Measurements from ENCODE around the gene TMEM88.

Gene TMEM88

DNA sequence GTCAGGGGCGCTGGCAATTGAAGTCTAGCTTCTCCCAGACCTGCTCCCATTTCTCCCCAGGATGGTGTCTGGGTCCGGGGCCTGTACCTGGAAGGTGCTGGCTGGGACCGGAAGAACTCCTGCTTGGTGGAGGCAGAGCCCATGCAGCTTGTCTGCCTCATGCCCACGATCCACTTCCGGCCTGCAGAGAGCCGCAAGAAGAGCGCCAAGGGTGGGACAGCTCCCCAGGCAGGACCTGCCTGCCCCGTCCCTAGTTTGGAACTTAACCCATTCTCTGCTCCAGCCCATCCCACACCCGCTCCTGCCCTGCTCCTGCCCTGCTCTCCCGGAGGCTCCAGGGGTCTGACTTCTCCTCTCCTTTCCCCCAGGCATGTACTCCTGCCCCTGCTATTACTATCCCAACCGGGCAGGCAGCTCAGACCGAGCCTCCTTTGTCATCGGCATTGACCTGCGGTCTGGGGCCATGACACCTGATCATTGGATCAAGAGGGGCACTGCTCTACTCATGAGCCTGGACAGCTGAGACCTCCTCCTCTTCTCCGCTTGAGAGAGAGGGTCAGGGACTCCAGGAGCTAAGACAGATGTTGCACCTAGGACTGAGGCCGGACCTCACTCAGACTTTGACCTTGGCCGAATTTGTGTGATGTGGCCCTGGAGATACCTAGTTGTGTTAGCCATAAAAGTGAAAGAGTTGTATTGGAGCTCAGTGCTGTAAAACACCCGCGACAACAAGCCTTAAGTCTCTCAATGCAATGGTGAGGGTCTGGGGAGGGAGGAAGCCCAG is 21.7 kb upstream of the TMEM88 start:
- DNase-seq = no peak

DNA sequence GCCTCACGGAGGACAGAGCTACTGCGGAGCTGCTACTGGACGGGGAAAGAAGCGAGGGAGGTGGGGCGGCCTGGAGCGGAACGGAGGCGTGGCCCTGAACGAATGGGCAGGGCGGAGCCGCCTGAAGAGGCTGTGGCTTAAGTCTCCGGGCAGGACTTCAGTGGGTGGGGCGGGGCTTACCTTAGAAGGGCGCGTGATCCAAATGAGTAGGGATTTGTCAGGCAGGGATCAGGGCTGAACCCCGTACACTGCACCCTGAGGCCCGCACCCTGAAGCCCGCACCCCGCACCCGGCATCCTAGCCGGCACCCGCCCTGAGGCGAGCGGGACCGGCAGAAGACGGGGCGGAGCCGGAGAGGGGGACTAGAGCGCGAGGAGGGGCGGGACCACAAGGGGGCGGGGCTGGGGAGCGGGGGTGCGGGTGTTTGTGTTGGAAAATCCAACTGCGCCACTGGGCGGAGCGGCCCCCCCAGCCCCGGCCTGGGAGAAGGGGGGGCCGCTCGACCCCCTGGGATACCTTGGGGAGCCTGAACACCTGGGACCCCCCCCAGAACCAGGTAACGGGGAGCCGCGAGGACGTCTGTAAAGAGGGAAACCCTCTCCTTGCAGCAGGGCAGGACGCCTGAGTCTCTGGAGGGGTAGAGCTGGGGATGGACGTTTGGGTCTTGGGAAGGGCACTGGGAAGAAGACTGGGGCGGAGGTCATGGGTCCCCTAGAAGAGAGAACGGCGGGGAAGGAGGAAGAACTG is 20.9 kb upstream of the TMEM88 start, which contains the start of gene KDM6B:
KDM6B (plus strand) TSS at position 423 of the 747 bp plus-strand sequence. CDS start 11,338 bp downstream, outside the sequence.
- DNase-seq = peak; percentile 83

DNA sequence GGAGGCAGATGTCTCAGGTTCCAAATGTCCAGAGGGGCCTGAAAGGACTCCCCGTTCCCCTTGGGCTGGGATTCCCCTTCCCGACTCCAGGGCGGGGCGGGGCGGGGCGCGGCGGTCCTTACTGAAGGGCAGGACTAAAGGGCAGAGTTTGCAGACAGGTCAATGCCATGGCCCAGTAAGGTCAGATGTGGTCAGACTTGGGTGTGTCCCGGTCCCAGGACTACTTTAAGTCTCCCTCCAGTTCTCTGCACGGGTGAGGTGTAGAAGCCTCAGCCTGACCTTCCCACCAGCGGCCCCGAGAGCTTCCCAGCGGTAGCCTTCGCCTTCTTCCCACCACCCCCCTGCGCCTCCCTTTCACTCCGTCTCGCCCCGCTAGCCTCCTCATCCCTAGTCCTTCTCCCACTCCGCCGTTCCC is 20.3 kb upstream of the TMEM88 start:
- DNase-seq = peak in 1 of 2 experiments; percentile 31

DNA sequence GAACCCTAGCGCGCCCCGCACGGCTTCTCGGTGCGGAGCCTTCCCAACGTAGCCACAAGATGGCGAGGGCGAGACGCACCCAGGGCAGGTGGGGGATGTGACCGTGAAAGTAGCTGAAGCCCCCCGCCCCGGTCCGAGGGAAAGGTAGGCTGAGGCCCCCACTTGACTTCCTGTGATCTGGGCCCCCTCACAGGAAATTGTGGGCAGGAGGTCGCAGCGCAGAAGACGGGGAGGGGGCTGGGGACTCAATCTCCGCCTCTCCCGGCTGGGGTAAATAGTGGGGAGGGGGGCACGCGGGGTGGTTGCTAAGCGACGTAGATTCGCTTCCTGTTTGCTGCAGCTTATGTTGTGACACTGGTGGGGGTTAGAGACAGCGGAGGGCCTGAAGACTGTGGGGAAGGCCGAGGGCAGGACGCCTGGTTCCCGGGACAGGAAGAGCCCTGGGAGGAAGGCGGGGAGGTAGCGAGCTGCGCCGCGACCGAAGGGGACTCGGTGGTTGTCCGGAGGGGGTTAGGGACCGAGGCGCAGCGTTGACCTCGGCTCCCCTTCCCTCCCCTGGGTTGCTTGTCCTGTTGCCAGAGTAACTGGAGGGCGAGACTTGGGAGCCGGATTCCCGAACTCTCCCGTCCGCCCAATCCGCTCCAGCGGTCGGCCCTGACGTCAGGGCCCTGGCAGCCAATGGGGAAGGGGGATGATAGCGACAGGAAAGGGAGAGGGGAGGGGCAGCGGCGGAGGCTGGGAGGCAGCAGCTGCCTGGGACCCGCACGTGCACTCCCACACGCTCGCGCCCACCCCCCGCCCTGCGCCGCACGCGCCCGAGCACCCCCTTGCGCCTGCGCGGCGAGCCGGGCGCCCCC is 19.7 kb upstream of the TMEM88 start:
- DNase-seq = peak; percentile 82 to 86

DNA sequence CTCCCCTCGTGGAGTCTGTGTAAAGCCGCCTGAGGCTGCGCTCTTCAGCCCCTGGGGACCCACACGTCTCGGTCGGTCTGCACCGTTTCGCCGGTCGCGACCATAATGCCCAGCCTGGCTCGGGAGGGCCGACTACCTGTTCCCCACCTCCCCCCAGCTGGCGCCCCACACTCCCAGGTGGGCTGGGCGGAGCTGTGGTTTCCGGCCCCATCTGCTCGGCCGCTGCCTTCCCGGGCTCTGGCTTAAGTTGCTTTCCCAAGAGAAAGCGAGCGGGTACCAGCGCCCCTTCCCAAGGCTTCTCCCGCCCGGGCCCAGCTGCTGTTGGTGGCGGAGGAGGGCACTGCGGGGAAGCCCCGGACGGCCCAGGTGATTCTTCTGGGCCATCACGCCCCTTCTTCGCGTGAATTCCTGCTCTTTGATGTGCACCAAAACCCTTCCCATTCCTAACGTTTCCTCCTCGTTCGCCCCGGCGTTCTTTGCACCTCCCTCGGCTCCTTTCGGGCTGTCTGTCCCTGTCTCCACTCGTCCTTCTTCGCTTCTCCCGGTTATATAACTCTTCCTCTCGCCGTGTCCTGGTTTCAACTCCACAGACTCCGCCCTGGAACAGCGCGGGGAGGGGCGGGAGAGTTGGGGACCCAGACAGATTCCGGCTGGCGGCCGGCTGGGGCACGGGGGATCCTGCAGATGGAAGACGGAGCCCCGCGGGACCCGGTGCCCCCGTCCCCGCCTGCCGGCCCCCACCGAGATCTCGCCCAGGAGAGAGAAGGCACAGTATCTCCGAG is 18.9 kb upstream of the TMEM88 start:
- DNase-seq = peak; percentile 24 to 34

DNA sequence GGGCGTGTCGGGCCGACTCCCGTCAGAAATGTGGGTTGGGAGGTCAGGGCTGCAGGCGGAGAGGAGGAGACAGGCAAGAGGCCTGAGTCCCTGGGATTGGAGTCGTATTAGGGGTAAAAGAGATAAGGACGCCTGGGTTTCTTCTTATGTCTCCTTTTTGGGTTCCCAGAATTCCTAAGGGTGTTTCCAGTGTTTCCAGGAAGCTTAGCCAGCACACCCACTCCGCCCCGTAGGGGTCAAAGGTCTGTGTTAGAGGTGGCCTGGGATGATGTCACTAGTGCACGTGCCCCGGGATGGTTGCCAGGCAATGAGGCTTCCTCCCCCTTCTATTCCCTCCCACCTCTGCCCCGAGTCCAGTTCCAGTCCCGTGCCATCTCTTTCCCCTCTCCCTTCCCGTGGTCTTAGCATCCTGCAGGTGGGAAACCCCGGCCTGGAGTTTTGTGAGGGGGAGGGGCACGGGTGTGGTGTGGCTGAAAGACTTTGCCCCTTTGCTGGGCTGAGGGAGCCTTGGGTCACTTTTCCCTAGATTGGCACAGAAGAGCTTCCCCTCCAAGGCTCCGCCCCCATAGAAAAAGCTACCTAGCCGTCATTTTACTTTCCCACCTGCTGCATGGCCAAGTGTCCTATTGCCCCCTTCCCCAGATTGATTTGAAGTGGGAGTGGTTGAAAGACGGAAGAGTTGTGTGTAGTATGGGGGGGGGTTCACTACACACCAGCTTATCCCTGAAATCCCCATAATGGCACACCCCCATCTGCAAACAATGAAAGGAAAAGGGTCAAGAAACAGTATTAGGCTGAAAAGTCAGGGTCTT is 18.1 kb upstream of the TMEM88 start:
- DNase-seq = peak; percentile 47 to 49

DNA sequence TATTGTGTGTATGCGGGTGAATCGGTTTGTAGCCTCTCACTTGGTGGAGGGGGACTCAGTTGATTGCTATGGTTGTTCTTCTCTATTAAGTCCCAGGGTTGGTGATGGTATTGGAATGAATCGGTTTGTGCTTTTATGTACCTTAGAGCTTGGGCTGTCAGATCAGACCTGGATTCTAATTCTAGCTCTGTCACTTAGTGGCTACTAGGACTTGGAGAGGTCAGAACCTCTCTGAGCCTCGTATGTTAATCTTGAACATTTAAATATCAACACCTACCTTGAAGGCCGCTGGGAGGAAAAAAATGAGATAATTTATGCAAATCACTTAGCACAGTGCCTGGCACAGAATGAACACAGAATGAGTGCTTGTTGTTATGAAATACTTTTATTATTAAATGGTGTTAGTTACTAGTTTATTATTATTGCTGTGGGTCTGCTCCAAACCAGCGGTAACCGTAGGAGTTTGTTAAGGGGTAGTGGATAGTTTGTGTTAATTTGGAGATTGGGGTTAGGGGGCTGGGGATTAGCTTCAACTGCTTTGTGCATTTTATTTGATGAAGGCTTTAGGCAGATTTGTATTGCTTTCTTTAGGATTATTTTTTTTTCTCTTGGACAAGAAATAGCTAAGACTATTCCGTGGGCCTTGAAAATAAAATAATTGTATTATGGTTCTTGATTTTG is 17.3 kb upstream of the TMEM88 start:
- no peak for DNase-seq

DNA sequence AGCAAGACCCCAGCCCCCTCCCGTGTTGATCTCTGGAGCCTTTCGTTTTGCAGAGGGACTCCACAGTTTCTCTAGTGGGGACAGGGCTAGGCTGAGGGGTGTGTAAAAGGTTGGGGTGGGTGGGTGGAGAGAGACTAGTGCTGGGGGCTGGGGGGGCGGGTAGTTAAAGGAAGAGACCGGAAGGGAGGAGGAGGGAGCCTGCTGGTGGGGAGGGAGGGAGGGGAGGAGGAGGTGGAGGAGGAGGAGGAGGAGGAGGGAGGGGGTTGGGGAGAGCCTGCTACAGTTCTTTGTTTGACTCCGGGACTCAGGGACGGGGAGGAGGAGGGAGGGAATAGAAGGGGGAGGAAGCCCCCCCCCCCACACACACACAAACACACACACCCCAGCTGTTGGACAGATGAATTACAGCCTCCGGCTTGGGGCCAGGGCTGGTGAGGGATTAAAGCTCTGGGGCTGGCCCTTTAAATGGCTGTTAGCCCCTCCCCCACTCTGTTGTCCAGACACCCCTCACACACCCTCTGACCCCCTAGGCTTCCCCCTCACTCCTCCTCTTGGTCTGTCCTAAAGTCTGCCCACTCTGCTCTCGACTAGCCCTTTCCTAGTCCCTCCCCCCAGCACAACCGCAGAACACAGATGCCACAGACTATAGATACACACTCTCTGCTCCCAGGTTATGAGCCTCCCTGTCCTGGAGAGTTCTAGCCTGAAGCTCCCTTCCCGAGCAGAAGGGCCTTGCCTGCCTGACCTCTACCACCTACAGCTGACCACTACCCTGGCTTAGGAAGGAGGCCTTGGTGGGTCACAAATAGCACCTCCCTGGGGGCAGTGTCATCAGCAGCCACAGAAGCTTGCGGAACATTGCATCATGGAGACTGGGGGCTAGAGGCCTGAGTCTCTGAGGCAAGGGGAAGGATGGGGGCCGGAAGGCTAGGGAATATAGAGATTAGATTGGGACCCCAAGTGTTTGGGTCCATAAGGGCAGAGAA is 16.5 kb upstream of the TMEM88 start:
- peak; percentile 28 to 40 for DNase-seq

DNA sequence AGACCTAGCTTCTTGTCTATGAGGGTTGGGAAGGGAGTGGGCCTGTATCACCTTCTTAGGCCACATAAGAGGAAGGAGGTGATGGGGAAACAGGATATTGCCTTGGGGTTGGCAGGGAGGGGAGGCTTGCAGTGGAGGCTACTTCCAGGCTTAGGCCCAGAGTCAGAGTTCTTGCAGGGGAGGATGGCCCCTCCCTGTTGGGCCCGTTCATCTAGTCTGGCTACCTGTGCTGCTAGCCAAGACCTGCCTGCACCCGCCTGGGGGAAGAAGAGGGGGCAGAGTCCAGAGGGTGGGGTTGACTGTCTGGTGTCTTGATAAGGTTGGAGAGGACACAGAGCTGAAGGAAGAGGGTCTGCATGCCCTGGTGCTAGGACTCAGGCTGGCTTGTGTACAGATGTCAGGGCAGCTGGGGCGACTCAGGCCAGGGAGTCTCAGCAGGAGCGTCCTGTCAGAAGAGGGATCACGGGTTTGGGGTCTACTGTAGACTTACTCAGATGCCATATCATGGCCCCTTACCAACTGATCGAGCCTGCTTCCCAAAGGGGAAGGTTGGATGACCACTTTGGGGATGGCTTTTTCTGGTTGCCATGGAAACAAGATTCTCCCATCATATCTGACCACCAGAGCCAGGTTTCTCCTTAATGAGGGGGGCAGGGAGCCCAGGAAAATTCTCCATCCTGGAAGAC is 15.5 kb upstream of the TMEM88 start:
- no peak for DNase-seq

DNA sequence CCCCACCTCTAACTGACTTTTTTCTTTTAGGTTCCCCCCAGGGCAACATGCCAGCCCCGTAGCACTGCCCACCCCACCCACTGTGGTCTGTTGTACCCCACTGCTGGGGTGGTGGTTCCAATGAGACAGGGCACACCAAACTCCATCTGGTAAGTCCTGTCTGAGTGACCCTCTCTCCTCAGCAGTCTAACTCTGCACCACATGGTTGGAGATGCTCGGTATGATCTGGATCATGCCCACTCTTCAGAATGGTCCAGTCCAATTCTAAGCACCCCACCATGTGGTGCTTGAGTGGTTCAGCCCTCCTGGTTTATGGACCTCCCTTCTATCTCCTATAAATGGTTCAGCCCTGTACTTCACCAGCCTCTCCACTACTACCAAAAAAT is 15.0 kb upstream of the TMEM88 start:
- no peak for DNase-seq

DNA sequence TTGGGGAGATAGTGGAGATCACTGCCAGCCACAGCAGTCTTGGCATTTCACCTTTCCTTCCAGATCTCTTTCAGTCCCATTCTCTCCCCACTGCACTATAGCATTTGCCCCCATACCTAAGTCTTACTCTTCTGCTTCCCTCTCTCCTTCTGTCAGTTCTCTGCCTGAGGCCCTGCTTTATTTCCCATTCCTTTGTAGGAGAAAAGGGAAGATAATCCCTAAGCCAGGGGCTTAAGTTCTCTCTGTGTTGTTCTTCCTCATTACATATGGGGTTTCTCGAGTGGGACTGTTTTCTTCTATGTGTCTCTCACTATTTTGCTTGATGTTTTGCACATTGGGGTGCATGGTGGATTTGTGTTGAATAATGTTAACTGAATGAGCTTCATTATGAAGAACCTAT is 14.4 kb upstream of the TMEM88 start:
- no peak for DNase-seq

DNA sequence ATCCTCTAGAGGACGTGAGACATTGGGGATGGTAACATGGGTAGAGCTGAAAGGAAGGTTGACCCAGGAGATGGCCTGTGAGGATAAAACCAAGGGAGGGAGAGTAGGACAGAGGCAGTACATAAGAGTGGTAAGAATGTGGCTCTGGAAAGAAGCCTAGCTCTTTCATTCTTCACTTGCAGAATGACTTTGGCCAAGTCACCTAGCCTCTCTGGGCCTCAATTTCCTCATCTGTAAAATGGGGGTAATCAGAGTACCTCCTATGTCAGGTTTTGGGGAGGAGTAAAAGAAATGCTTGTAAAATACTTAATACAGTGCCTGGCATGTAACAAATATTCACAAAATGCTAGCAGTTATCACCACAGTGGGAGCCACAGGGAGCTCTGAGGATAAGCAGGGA is 14.0 kb upstream of the TMEM88 start:
- no peak for DNase-seq

DNA sequence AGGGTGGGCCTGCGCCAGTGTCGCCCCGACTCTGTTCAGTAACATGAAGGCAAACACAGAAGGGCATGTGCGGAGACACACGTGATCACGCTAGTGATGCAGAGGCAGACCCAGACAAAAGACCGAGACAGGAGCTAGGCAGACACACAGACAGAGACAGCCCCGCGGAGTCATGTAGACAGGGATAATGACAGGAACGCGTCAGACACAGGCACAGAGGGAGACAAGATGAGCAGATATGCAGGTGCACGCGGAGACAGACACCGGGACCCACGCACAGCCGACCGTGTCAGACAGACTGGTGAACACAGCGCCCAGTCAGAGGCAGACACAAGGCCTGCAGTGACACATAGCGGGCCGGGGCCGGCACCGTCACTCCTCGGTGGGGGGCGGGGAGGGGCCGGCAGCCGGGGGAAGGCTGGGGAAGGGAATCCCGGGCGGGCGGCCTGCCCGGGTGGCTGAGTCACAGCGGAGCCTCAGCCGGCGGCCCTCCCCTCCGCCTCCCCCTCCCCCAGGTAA is 13.4 kb upstream of the TMEM88 start:
- peak; percentile 97 to 98 for DNase-seq

DNA sequence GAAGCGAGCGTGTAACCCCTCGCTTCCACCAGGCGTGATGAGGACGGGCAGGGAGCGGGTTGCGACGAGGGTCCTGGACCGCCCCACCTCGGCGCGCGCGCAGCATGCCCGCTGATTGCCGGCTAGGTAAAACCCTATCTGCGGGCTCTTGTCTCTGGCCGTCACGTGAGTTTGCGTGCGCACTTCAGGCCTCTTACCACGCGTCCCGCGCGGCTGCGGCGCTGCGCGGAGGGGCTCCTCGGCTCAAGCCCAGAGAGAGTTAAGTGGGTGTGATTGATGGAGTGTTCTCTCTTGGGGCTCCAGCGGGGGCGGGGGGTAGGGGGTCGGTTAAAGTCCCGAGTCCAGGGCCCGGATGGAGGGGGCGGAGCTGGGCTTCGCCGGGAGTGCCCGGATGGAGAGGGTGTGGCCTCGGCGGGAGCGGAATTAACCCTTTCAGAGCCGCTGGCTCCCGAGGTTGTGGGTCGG is 12.9 kb upstream of the TMEM88 start:
- peak; percentile 83 to 84 for DNase-seq

DNA sequence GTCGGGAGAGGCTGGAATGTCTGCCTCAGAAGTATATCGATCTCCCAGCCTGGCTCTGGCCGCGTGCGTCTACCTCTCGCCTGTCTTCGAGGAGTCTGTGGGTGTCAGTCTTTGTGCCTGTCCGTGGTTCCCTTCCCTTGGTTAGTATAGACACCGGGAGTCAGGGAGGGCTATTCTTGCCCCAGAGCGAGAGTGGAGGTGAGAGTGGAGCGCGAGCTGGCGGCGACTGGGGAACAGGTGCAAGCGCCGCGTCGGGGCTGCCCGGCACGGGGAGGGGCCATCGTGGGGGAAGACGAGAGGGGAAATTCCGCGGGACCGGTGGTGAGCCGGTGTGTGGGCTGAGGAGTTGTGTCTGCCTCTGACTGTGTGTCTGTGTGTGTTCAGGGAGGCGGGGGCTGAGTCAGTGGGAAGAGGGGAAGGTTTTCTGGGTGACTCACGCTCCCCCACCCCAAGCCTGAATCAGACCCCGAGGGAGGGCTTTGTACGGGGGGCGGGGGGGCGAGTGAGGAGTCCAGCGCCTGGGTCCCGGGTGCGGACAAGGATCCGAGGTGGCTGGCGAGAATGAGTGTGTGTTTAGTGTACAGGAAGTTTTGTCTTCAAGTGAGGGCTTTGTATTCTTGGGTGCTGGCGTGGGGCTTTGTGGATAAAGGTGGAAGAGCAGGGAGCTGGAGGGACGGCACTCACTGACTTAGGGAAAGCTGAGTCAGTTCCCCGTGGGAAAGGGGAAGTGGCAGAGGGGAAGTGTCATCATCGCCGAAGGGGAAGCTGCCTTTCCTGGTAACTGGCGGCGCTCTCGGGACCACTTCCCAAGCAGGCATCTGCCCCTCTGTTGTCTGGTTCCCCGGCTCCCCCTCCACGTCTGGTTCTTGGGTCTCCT is 12.2 kb upstream of the TMEM88 start:
- peak; percentile 98 to 99 for DNase-seq

DNA sequence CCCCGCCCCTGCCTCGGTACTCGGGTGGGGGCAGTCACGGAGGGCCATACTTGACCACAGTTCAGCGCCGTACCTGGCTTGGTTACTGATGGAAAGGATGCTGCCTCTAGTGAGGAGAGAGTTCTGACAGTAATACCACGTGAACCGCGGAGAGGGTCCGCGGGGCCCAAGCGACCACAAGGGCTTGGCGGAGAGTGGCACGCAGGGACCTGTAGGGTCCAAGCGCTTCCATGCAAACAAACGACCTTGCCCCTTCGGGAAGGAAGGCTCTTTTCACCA is 11.7 kb upstream of the TMEM88 start:
- no peak for DNase-seq

DNA sequence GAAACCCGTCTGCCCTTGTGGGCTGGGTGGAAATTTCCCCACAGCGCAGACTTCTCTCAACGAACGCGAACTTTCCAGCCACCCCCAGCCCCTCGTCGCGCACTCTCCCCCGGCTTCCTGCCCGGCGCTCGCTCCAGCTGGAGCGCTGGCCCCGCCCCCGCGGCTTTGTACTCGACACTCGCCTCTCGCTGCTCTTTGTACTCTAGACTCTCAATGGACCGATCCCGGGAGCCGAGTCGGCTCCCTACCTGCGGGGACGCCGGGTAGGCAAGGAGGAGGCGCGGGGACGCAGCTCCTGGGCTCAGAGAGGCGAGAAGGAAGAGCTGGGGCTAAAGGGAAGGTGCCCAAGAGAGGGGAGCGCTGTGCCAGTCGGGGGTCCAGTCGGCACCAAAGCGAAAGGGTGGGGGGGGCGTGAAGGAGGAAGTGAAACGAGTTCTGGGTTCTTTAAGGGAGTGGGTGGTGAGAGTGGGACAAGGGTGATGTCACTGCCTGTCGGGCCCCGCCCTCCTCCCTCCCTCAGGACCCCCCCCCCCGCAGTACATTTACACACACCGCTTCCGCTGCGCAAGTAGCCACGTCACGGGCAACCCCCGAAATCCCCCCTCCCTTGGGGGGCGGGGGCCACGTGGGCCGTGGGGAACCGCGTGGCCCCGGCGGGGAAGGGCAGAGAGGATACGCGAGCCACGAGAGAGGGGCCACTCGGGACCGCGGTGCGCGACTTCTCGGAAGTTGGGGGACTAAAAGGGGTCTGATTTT is 11.2 kb upstream of the TMEM88 start:
- DNase-seq = peak; percentile 91 to 93

Measured in activated CD4-positive, alpha-beta T cell treated with anti-CD3 and anti-CD28 coated beads, Interleukin-2, amount 50 U/mL, for 4 hours (primary cell).